Umbilical cord (tissue), 2 donors: ENCODE data around the gene TUBA4A. TPM values are rescaled to one million over a fixed set of nuclear protein-coding genes. Genes with fewer than 3 reads are reported as not detected.

Experiments used
- DNase-seq: peaks from one replicate; pipeline ENCODE4 v3.0.0-alpha.2; 2015; ENCODE audit warnings: low spot score
- total RNA-seq: library from RNA; depleted of rRNA; stranded (reverse); fragments of >200 nt; gene quantifications from one replicate; pipeline ENCODE4 v1.2.3, GENCODE V29; 2014; ENCODE audit warnings: low replicate concordance; ENCODE audit not compliant: insufficient read depth

The TUBA4A gene
- total RNA-seq, 1 donor from 2014 or later: 21.7 TPM

DNA sequence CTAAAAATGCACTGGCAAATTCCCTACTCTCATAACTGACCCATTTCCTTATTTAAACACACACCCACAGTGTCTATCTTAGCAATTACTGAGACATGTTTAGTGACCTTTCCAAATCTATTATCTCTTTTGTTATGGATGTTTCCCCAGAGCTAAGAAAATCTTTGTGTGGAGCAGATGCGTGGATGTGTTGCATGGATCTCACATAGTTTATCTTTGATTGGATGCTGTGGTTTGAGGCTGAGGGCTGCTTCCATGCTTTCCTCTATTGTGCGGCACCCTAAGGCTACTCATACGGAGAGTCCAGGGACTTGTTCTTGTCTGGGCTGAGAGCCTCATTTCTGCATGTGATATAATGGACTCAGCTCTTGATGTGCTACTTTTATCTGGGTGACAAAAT is 19.4 kb downstream of the TUBA4A start:
- DNase-seq: no peak

- DNase-seq: no peak
These were observed 23.6 kb downstream of the TUBA4A start for GRCh38 chr2:219230059-219230540.

DNA sequence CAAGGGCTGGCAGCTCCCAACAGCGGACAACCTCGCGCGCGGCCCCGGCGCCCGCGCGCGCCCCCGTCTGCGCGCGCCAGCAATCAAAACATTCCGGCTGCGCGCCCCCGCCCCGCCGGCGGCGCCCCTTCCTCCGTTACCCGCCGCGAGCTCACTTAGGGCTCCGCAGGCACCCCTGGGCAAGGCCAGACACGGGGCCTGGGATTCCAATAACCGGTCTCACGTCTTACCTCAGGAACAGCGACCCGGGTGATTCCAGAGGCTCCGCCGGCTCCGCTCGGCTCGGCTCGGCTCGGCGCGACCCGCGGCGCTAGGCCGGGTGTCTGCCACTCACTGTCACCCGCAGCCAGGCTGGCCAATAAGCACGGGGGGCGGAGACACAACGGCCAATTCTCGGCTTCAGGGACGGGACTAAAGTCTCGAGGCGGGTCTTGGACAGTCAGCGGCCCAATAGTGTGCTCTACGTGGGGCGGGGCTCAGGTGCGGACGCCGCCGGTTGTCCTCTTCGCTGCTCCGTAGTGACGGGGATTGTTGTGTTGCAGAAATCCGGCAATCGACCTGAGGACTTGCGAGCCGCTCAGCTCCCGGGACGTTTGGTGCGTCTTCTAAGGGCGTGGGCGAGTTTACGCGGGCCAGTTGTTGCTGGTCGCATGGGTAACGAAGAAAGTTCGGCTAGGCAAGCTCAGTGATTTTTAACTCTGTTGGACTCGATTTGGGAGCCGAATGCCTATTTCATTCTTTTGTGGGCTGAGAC is 24.2 kb downstream of the TUBA4A start, which contains the start of the genes ANKZF1 and ATG9A:
Gene ANKZF1, plus strand, starts transcription at position 502 of the 754 bp plus-strand sequence. CDS start 452 bp downstream, outside the sequence.
Gene ATG9A, minus strand, starts transcription at position 332 of the 754 bp plus-strand sequence. CDS start 1,612 bp downstream, outside the sequence.
- DNase-seq: peak; percentile 100

- DNase-seq: no peak
These were observed 24.8 kb downstream of the TUBA4A start for GRCh38 chr2:219228911-219229304.

DNA sequence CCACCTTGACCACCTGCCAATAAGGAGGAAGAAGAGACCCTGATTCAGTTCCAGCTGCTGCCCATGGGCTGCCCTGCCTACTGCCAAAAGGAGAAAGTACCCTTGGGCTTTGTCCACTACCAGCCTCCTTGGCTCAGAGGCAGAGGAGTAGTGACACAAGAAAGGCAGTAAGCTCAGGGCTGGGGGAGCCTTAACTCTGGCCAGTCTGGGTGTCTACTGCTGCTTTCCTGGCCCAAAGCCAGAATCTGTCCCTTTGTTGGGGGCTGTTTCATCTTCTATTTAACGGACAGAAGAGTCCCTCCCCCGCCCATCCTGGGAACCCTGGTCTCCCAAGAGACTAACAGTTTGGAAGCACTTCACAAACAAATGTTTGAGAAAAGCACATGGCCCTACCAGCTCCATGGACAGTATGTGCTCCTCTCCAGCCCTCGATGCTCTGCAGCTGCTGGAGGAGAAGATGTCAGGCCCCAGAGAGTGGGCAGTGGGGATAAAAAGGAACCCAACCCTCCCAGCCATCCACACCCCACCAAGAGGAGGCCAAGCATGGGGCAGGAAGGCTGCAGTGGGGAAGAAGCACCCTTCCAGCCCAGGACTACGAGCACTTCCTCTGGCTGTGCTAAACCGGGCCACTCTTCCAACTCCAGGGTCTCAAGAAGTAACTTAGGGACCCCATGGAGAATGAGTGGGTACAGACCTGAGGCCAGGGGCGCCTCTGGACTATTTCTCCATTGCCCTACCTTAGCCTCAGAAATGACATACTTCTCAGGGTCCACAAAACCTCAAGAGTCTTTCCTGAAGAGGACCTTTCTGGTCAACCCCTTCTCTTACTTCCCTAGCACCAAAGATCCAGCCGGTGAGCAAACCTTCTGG is 25.4 kb downstream of the TUBA4A start:
- no peak for DNase-seq

DNA sequence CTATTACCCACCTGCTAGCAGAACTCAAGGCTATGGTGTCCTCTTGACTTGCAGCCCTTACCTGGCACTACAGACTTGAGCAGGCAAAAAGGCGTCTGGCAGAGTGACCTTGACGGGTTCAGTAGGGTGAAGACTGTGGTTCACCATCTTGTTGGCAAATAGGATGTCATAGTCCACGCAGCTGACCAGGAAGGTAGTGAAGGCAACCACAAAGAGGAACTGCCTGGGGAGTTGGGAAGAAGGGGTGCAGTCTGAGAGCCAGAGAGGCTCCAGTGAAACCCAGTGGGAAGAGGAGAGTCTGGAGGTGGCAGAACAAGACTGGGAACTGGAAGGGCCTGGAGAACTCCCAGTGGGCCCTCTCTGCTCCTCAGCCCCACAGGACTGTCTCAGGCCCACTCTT is 28.4 kb downstream of the TUBA4A start:
- DNase-seq: no peak

- DNase-seq: no peak
These were observed 29.7 kb downstream of the TUBA4A start for GRCh38 chr2:219223831-219224610.

DNA sequence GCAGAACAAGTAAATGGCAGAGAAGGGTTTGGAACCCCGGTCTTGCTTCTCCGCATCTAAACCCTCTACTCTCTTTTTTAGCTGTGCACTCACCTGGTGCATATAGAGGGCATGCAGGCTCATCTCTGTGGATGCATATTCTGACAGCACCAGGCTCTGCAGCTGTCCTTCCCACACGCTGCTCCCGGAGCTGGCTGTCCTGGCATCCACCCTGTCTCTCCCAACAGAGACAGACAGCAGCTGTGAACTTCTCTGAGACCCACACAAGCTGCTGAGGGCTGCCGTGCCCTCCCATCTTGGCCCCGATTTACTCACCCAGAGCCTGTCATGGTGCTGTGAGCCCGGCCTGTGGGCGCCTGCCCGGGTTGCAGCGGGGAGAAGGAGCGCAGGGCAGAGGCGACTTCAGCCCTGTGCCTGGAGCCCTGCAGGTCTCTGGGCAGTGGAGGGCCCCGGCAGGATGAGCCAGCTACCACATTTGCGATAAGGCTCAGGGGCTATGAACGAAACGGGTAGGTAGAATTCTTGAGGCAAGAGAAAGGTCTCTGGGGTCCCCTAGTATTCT is 31.7 kb downstream of the TUBA4A start:
- DNase-seq: no peak

DNA sequence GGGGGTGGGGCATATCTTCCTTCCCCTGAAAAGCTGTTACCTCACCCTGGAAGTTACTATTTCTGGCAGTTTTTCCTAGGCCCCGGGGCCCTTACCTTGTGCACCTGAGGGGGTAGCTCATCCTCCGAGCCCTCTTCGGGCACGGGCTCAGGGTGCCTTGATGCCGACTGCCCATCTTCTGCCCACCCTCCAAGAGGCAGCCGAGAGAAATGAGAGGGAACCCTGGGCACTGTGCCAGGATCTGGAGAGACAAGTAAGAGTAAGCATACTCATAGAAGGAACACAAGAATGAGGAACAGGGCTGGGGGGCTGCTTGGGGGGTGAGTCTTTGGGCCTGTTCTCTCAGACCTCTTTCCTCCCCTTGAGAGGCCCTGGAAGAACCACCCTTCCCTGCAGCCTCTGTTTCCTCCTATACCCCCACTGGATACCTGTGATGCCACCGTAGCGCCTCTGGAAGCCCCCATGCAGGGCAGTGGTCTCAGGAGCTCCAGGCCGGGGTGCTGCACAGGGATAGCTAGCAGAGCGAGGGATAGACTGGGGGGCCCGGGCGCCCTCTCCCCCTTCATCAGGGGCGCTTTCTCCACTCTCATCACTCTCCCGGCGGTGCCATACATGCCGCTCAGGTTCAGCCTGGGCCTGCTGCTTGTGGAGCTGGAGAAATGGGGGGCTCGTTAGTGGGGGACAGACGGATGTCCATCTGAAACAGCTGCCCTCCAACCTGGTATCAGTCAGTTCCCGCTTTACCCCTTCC is 32.9 kb downstream of the TUBA4A start:
- no peak for DNase-seq

GRCh38 chr2:219219784-219220532 is 33.8 kb downstream of the TUBA4A start:
- no peak for DNase-seq

- DNase-seq: peak; percentile 99
These were observed 34.7 kb downstream of the TUBA4A start, which contains the start of gene ABCB6 for GRCh38 chr2:219218732-219219701. ABCB6 (minus strand) TSS chr2:219218958; CDS start chr2:219218673, 285 bp downstream.

DNA sequence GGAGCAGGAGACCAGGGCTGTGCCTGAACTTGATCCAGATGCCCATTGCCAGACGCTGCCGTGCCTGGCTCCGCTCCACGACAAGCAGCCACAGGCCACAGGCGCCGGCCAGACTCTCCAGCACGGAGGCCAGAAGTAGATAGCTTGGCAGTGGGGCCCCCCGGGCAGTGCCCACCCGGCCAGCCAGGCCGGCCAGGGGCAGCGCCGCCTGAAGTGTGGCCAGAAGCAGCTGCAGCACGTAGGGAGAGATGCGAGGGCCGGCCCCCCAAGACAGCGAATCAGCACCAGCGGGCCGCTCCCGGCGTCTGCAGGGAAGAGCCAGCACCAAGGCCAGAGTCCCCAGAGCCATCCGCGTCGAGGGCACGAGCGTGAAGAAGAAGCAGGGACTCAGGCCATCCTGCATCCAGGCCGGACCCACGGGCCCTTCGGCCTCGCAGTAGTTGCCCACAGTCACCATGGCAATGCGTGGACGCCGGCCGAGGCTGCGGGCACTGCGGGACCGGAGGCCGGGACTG is 35.4 kb downstream of the TUBA4A start:
- DNase-seq: peak; percentile 80

- DNase-seq: no peak
These were observed 37.2 kb downstream of the TUBA4A start for GRCh38 chr2:219216535-219216915.

DNA sequence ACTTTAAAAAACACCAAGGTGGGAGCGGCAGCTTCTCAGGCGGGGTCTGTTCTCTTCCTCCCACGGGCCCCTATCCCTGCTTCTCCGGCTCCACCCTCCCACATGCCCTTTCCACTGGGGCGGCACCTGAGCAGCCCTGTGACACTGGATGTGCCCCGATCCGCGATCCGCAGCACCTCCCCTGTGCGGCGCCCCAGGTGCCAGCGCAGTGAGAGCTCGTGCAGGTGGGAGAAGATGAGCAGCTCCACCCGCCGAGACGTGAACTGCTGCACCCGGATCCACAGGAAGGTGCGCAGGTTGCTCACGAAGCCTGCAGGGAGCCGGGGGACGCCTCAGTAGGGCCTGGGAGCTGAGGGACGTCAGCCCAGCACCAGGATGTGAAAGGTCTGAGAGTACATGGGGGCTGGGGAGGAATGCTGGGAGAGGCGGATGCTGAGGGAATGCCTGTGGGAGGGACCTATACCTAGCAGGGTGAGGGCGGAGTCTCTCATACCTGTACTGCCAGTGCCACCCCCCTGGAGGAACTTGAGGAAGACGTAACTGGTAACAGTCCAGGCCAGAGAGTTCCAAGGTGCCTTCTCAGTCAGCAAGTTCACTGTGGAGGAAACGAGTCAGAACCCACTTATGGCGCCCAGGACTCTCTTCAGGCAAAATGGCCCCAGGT is 37.7 kb downstream of the TUBA4A start:
- no peak for DNase-seq

DNA sequence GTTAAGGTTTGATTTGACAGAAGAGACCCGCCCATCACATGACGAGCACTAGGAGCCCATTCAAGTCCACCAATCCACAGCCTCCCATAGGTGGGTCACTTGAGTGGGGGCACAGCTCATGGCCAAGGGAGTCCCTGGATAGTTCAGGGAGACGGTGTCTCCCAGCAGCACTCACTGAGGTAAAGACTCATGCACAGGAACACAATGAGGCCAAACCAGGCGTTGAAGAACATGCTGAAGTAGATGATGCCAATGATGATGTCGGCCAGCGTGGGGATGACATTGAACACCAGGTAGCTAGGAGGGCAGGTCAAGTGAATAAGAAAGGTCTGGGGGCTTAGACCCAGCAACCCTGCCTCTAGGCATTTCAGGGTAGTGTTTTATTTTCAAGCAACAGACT is 38.9 kb downstream of the TUBA4A start:
- no peak for DNase-seq

GRCh38 chr2:219214141-219214540 is 39.6 kb downstream of the TUBA4A start:
- DNase-seq: no peak

DNA sequence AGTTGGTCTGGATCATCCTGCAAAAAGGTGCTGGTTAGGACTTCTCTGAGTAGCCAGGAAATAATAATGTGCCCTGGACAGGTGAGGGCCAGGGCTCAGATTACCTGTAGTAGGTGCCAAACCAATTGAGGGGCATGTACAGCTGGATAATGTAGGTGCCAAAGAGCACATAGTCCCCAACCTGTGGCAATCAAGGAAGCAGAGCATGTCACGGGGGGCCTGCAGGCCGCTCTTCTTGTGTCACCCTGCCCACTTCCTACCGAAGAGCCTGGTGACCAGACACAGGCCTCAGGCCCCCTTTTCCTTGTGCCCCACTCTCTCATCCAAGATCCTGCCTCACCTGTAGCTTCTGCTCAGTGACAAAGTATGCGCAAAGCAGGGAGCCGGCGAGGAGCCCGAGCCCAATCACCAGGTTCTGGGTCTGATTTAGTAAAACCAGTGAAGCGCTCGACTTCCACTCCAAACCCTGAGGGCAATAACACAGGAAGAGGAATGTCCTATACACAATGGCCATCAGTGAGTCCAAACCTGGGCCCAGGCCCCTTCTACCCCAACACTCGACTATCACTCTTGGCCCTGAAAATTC is 40.1 kb downstream of the TUBA4A start:
- no peak for DNase-seq
